Caco-2 (cell line): ENCODE data around the gene HRH4. TPM values are rescaled to one million over a fixed set of nuclear protein-coding genes. Genes with fewer than 3 reads are reported as not detected.
A peak's percentile ranks its signal among the peaks of the same experiment; 100 is the strongest.

Experiments used
- Bru-seq: library from RNA; stranded (reverse); fragments of 400-500 nt; gene quantifications from one replicate; lab custom pipeline; 2021; lab: Mats Ljungman, UMichigan
- BruChase-seq, 2 experiments: library from RNA; stranded (reverse); fragments of 400-500 nt; gene quantifications; one replicate each; lab custom pipeline; 2021; lab: Mats Ljungman, UMichigan
- BruUV-seq: library from RNA; stranded (reverse); fragments of 400-500 nt; replicated peaks from 2 replicates; lab custom pipeline; 2021; lab: Mats Ljungman, UMichigan
- CTCF ChIA-PET: fragments of 300-600 bp; sonication (Branson Sonifier 250); formaldehyde crosslinking; loops from one replicate; lab custom pipeline; 2022; ENCODE audit warnings: antibody characterized with exemption; lab: Charles Lee
- POLR2A ChIA-PET: fragments of 300-600 bp; sonication (Branson Sonifier 250); formaldehyde crosslinking; loops from one replicate; lab custom pipeline; 2022; ENCODE audit warnings: antibody characterized with exemption; lab: Charles Lee
- DNase-seq, 2 experiments: peaks; one replicate each; pipeline versions ENCODE4 v3.0.0 to v3.0.0-alpha.2; 2020 to 2022
- H3K27me3 ChIP-seq: replicated peaks from 2 replicates; pipeline ENCODE4 v1.6.0; 2011; ENCODE audit warnings: low read length; ENCODE audit not compliant: control insufficient read depth, insufficient read depth
- H3K36me3 ChIP-seq: 2 replicates; pipeline ENCODE4 v1.5.1; 2011; ENCODE audit warnings: low read length; ENCODE audit not compliant: control insufficient read depth, insufficient read depth
- H3K4me1 ChIP-seq: fragments of 250-450 bp; sonication (Bioruptor Pico); 2 replicates; pipeline ENCODE4 v1.5.1; 2020; ENCODE audit warnings: mild to moderate bottlenecking
- H3K4me3 ChIP-seq: 2 replicates; pipeline ENCODE4 v1.5.1; 2011; ENCODE audit warnings: low read depth, mild to moderate bottlenecking, control low read depth, low read length
- H3K9me3 ChIP-seq: fragments of 250-450 bp; sonication (Bioruptor Pico); 2 replicates; pipeline ENCODE4 v1.5.1; 2020; ENCODE audit warnings: mild to moderate bottlenecking, moderate library complexity
- H3K27ac Mint-ChIP-seq: one replicate; pipeline ENCODE4 v1.8.0; 2022; ENCODE audit warnings: mixed read lengths; ENCODE audit not compliant: unreplicated experiment
- H3K27me3 Mint-ChIP-seq: one replicate; pipeline ENCODE4 v1.8.0; 2022; ENCODE audit warnings: mixed read lengths; ENCODE audit not compliant: insufficient read depth, unreplicated experiment
- H3K36me3 Mint-ChIP-seq: one replicate; pipeline ENCODE4 v1.8.0; 2022; ENCODE audit warnings: mild to moderate bottlenecking, mixed read lengths; ENCODE audit not compliant: insufficient read depth, unreplicated experiment
- H3K4me1 Mint-ChIP-seq: one replicate; pipeline ENCODE4 v1.8.0; 2022; ENCODE audit warnings: low read depth, mixed read lengths; ENCODE audit not compliant: unreplicated experiment
- H3K4me3 Mint-ChIP-seq: one replicate; pipeline ENCODE4 v1.8.0; 2022; ENCODE audit warnings: mild to moderate bottlenecking, moderate library complexity, mixed read lengths; ENCODE audit not compliant: unreplicated experiment
- H3K9me3 Mint-ChIP-seq: one replicate; pipeline ENCODE4 v1.8.0; 2022; ENCODE audit warnings: mixed read lengths; ENCODE audit not compliant: unreplicated experiment
- intact Hi-C: fragments of 100-400 bp; cut with micrococcal nuclease; formaldehyde crosslinking; loops from one replicate; pipeline ENCODE4 v1.10.0; 2022; ENCODE audit not compliant: unreplicated experiment
- long read RNA-seq: library from polyadenylated mRNA; stranded (forward); transcript quantifications from one replicate; pipeline ENCODE4 v2.0.0, GENCODE V29; 2022
- total RNA-seq: library from RNA; stranded (reverse); gene quantifications from 2 replicates; pipeline ENCODE4 v1.2.3, GENCODE V29; 2022
- TF ChIP-seq, protein P1 (sequence below), 2 experiments: fragments of 200-600 bp in 1 of 2; IDR thresholded peaks; 1 replicate in 1 of 2; 2 replicates in 1 of 2; pipeline versions ENCODE4 v1.5.1 to v1.8.0; 2011 to 2022; ENCODE audit warnings: antibody characterized with exemption in 1 of 2, control low read depth in 1 of 2, inconsistent platforms in 1 of 2, low read depth in 1 of 2, low read length in 1 of 2, mild to moderate bottlenecking in 1 of 2, moderate library complexity in 1 of 2; ENCODE audit not compliant: insufficient read depth in 1 of 2, severe bottlenecking in 1 of 2, unreplicated experiment in 1 of 2

HRH4 gene, protein sequence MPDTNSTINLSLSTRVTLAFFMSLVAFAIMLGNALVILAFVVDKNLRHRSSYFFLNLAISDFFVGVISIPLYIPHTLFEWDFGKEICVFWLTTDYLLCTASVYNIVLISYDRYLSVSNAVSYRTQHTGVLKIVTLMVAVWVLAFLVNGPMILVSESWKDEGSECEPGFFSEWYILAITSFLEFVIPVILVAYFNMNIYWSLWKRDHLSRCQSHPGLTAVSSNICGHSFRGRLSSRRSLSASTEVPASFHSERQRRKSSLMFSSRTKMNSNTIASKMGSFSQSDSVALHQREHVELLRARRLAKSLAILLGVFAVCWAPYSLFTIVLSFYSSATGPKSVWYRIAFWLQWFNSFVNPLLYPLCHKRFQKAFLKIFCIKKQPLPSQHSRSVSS
- total RNA-seq (not detected in 2 replicates), Bru-seq, nascent RNA (percentile 29 among the genes with signal in this experiment), BruChase-seq, experiment 1, labeled RNA remaining after a 2-hour chase (percentile 35 among the genes with signal in this experiment), BruChase-seq, experiment 2, labeled RNA remaining after a 6-hour chase (percentile 24 among the genes with signal in this experiment)
- long read RNA-seq = 0 reads

DNA sequence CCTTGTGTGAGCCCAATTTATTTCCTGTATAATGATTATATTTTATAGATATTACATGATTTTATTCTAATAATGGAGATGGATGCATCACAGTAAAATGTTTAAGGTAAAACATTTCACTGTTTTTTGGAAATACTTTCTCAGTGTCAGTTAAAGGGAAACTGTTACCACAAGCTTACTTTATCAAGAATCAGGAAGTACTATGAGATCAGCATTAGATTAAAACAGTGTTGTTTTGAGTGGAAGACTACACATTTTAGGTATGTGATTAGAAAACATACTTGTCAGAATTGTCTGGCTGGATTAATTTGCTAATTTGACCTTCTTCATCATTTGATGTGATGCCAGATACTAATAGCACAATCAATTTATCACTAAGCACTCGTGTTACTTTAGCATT is at the start of gene HRH4:
Gene HRH4, plus strand, starts transcription at position 250 of the 400 bp plus-strand sequence. Its CDS starts 92 bp downstream, at position 342.
- Histone ChIP-seq H3K27me3 (no peaks in the 10 kb centered on the region), H3K36me3 (no peaks in the 10 kb centered on the region), H3K4me1 (no peaks in the 10 kb centered on the region), H3K4me3 (no peak within 1 kb of the TSS), H3K9me3 (no peaks in the 10 kb centered on the region)
- TF ChIP-seq, protein P1, sequence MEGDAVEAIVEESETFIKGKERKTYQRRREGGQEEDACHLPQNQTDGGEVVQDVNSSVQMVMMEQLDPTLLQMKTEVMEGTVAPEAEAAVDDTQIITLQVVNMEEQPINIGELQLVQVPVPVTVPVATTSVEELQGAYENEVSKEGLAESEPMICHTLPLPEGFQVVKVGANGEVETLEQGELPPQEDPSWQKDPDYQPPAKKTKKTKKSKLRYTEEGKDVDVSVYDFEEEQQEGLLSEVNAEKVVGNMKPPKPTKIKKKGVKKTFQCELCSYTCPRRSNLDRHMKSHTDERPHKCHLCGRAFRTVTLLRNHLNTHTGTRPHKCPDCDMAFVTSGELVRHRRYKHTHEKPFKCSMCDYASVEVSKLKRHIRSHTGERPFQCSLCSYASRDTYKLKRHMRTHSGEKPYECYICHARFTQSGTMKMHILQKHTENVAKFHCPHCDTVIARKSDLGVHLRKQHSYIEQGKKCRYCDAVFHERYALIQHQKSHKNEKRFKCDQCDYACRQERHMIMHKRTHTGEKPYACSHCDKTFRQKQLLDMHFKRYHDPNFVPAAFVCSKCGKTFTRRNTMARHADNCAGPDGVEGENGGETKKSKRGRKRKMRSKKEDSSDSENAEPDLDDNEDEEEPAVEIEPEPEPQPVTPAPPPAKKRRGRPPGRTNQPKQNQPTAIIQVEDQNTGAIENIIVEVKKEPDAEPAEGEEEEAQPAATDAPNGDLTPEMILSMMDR (IDR thresholded peaks at IDR 0.05; ENCODE audit: insufficient read depth in 1 of 2, low read depth in 1 of 2, low read length in 1 of 2, severe bottlenecking in 1 of 2, unreplicated experiment in 1 of 2) = no peak
- intact Hi-C loops = no loop called here
- CTCF ChIA-PET = no interaction called here
- Mint-ChIP-seq H3K4me3 (no peak within 1 kb of the TSS), H3K27me3 (no peaks in the 10 kb centered on the region), H3K36me3 (no peaks in the 10 kb centered on the region), H3K27ac (no peak within 1 kb of the TSS), H3K9me3 (no peaks in the 10 kb centered on the region), H3K4me1 (no peaks in the 10 kb centered on the region)
- BruUV-seq = no TSS peak
- DNase-seq = no peak
- POLR2A ChIA-PET = no interaction called here

DNA sequence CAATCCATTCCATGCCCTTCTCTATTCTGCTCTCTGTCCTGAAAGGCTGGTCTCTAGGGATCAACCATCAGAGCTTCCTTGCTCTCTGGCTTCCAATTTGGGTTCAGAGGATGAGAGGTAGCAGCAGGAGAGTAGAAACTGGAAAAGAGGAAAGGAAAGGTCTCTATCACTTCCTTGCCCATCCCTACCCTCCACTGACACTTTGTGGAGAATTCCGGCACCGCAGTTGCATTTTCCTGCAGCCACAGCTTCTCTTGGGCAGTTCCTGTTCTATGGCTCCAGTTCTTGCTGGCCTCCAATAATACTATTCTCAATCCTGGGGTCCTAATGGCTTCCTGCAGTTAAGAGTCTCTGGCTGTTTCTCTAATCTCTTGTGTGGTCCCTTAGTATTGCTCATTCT is 47.3 kb upstream of the HRH4 start:
- BruUV-seq = no TSS peak

More for the DNA sequence above, 47.3 kb upstream of the HRH4 start:
- H3K9me3 Mint-ChIP-seq = no peaks in the 10 kb centered on the region
- no peak overlapping the region for H3K4me3 Mint-ChIP-seq
- no peaks in the 10 kb centered on the region for H3K36me3 ChIP-seq
- H3K27me3 ChIP-seq = no peaks in the 10 kb centered on the region
- no peaks in the 10 kb centered on the region for H3K9me3 ChIP-seq
- no peak overlapping the region for H3K27ac Mint-ChIP-seq
- H3K4me3 ChIP-seq = no peak overlapping the region
- no peaks in the 10 kb centered on the region for H3K27me3 Mint-ChIP-seq
- peak; percentile 21 to 30 for DNase-seq
- POLR2A ChIA-PET = interaction anchor here (0.7 kb wide), 1 partner anchor 221 kb away, joined by 3 read pairs; no protein-coding TSS in a partner anchor
- CTCF ChIA-PET = interaction anchor here (1.4 kb wide), 2 partner anchors 53 to 236 kb away, joined by 5 to 6 read pairs; no protein-coding TSS in a partner anchor
- H3K36me3 Mint-ChIP-seq = no peaks in the 10 kb centered on the region
- H3K4me1 ChIP-seq = no peaks in the 10 kb centered on the region
- TF ChIP-seq, protein P1 (IDR thresholded peaks at IDR 0.05; ENCODE audit: insufficient read depth in 1 of 2, low read depth in 1 of 2, low read length in 1 of 2, severe bottlenecking in 1 of 2, unreplicated experiment in 1 of 2) = peak in 1 of 2 experiments; percentile 26
- intact Hi-C loops = loop anchor here (1.0 kb wide), 1 partner anchor 54 kb away; no protein-coding TSS in a partner anchor
- H3K4me1 Mint-ChIP-seq = no peaks in the 10 kb centered on the region
